ACC112 (cell line): ENCODE results near the gene ATP6V0E1.
"Not testable (repeated sequence)": the region's sequence is repeated elsewhere in the genome, so short reads cannot be mapped to it uniquely, and the experiment has no call there.

Experiments used
- H2AFZ ChIP-seq: fragments of 200-600 bp; sonication (generic); one replicate; pipeline ENCODE4 v1.6.0; 2017; ENCODE audit warnings: antibody characterized with exemption, low read length; ENCODE audit not compliant: unreplicated experiment
- H3K27ac ChIP-seq: fragments of 200-600 bp; sonication (generic); 2 replicates; pipeline ENCODE4 v1.5.1; 2014; ENCODE audit warnings: low read depth, mild to moderate bottlenecking, antibody characterized with exemption, low read length, moderate library complexity
- H3K27me3 ChIP-seq: fragments of 200-600 bp; sonication (generic); 2 replicates; pipeline ENCODE4 v1.6.1; 2014; ENCODE audit warnings: mild to moderate bottlenecking, antibody characterized with exemption, low read length, moderate library complexity, mixed read lengths; ENCODE audit not compliant: insufficient read depth
- H3K36me3 ChIP-seq: fragments of 200-600 bp; sonication (generic); 2 replicates; pipeline ENCODE4 v1.6.1; 2016; ENCODE audit warnings: mild to moderate bottlenecking, antibody characterized with exemption, low read length, moderate library complexity, mixed read lengths; ENCODE audit not compliant: insufficient read depth
- H3K4me1 ChIP-seq: fragments of 200-600 bp; sonication (generic); one replicate; pipeline ENCODE4 v1.6.1; 2016; ENCODE audit warnings: low read length, mixed read lengths; ENCODE audit not compliant: insufficient read depth, unreplicated experiment, control insufficient read depth
- H3K4me3 ChIP-seq: fragments of 200-600 bp; sonication (generic); 2 replicates; pipeline ENCODE4 v1.5.1; 2014; ENCODE audit warnings: mild to moderate bottlenecking, low read depth, low read length
- H3K79me2 ChIP-seq: fragments of 200-600 bp; sonication (generic); one replicate; pipeline ENCODE4 v1.6.0; 2016; ENCODE audit warnings: low read length; ENCODE audit not compliant: control insufficient read depth, unreplicated experiment, insufficient read depth

ATP6V0E1 gene

DNA sequence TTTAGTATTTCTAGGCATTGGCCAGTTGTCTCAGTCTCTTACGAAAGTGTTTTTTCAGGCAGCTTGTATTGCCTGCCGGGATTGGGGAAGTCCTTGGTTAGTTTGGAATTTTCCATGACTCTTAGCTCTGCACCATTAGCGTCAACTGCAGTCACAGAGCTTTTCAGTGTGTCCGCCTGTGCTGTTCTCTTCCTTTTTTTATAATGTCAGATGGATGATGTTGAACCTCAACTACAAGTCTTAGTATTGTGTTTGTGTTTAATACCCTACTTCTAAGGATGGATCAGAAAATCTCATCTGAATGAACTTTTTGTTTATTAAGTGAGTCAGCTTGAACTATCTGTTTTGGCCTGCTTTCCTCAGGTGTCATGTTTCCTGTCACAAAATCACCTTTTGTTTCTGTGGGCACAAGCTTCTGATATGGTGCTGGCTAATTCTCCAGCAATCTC lies 33.1 kb downstream of the ATP6V0E1 start:
- Histone ChIP-seq H3K36me3 (no peaks in the 10 kb centered on the region; the same call in 1 of the 2 replicates), H3K79me2 (peaks cover 53% of the 10 kb centered on the region), H3K27me3 (no peaks in the 10 kb centered on the region), H3K27ac (peak overlapping the region; percentile 65), H3K4me1 (peaks cover 25% of the 10 kb centered on the region), H2AFZ (no peak overlapping the region), H3K4me3 (no peak overlapping the region; the same call in 1 of the 2 replicates)

DNA sequence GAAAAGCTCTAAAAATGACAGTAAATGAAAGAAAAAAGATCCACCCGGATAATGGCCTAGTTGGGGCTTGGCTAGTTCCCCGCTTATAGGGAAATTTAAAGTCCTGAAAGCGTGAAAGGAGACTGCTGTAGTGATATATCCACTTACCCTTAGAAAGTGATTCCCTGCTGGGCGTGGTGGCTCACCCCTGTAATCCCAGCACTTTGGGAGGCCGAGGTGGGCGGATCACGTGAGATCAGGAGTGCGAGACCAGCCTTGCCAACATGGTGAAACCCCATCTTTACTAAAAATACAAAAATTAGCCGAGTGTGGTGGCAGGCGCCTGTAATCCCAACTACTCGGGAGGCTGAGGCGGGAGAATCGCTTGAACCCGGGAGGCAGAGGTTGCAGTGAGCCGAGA lies 33.5 kb downstream of the ATP6V0E1 start:
- H3K27me3 ChIP-seq, H2AFZ ChIP-seq, H3K36me3 ChIP-seq, H3K4me3 ChIP-seq: not testable (repeated sequence)
- Histone ChIP-seq H3K27ac (peak overlapping the region; percentile 65), H3K79me2 (peaks cover 49% of the 10 kb centered on the region), H3K4me1 (peaks cover 25% of the 10 kb centered on the region)

DNA sequence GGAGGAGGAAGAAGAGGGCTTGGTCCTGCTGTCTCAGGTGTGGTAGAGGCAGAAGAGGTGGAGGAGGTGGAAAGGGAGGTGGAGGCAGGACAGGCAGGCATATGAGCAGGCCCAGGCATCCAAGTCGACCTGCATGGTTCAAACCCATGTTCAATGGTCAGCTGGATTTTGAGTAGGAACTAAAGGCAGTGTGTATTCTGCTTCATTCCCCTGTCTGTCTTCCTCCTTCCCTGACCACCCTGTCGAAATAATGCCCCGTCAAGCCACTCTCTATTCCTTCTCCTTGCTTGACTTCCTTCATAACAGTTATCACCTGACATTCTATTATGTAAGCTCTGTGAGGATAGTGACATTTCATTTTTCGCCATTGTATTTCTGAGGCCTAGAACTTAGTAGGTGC lies 34.8 kb downstream of the ATP6V0E1 start:
- H3K4me3 ChIP-seq = no peak overlapping the region
- peaks cover 45% of the 10 kb centered on the region for H3K79me2 ChIP-seq
- H3K27me3 ChIP-seq = no peaks in the 10 kb centered on the region
- no peak overlapping the region for H3K27ac ChIP-seq
- peaks cover 28% of the 10 kb centered on the region for H3K4me1 ChIP-seq
- H2AFZ ChIP-seq = no peak overlapping the region
- H3K36me3 ChIP-seq = no peaks in the 10 kb centered on the region

DNA sequence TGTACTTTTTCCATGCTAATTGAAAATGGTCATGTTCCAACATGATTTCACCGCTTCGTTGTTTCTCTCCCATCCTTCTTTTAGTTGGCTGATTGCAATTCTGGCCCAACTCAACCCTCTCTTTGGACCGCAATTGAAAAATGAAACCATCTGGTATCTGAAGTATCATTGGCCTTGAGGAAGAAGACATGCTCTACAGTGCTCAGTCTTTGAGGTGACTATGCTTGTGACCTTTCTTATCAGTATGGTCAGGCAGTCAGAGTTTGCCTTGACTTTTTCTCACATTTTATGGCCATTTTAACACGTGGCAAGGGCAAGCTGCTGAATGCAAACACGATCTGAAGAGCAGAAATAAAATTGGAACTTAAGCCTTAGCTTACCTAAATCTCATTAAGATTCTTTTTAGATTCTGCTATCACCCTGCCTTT lies 36.6 kb downstream of the ATP6V0E1 start:
- Histone ChIP-seq H3K4me3 (peak overlapping the region; percentile 26; the same call in 1 of the 2 replicates), H3K27me3 (no peaks in the 10 kb centered on the region), H2AFZ (no peak overlapping the region), H3K79me2 (peaks cover 38% of the 10 kb centered on the region), H3K4me1 (peaks cover 28% of the 10 kb centered on the region), H3K27ac (no peak overlapping the region), H3K36me3 (no peaks in the 10 kb centered on the region)

DNA sequence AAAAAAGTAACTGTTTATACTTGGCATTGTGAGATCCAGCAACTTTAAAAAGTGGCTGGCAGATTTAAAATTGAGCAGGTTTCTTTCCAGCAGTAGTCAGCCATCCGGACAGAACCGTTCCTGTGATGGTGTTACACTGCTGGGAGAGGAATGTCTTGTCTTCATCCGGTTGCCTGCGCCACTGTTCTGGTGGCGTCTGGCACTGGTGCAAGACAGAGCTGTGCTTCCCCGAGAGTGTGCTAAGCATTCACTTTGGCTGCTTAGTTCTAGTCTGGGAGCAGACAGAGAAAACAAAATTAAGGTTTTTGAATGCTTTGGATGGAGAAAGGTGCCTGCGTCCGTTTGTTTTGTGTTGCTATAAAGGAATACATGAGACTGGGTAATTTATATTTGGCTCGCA lies 37.1 kb downstream of the ATP6V0E1 start:
- Histone ChIP-seq H3K79me2 (peaks cover 36% of the 10 kb centered on the region), H3K4me3 (no peak overlapping the region), H3K27ac (no peak overlapping the region), H3K4me1 (peaks cover 24% of the 10 kb centered on the region), H3K36me3 (no peaks in the 10 kb centered on the region), H3K27me3 (no peaks in the 10 kb centered on the region), H2AFZ (no peak overlapping the region)

DNA sequence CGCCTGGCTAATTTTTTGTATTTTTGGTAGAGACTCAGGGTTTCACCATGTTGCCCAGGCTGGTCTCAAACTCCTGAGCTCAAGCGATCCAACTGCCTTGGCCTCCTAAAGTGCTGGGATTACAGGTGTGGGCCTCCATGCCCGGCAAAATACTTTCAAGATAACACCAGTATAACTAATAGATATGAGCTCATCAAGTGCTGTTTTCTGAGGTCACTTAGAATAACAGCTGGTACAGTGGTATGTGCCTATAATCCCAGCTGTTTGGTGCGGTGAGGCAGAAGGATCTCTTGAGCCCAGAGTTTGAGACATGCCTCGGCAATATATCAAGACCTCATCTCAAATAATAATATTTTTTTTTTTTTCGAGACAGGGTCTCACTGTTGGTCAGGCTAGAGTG lies 42.1 kb downstream of the ATP6V0E1 start:
- peaks cover 23% of the 10 kb centered on the region for H3K79me2 ChIP-seq
- H3K4me1 ChIP-seq = peaks cover 19% of the 10 kb centered on the region
- H3K36me3 ChIP-seq = no peaks in the 10 kb centered on the region
- no peak overlapping the region for H3K4me3 ChIP-seq
- H2AFZ ChIP-seq = no peak overlapping the region
- no peak overlapping the region for H3K27ac ChIP-seq
- H3K27me3 ChIP-seq = no peaks in the 10 kb centered on the region

DNA sequence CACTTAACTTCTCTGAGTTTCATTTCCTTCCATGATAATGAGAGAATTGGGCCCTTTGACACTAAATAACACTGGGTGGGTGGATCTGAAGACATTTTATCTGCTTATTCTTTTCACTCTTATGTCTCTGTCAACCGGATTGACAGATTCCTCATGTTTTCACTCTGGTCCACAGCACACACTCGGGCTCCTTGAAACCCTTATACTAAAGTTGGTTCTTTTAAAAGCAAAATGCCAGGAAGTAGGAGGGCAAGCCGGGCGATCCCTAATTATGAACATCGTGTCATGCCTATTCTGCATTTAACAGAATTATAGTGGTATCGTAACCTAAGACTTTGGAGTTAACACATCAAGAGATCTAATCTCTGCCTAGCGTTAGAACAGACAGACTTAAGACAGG lies 44.3 kb downstream of the ATP6V0E1 start:
- peaks cover 23% of the 10 kb centered on the region for H3K79me2 ChIP-seq

DNA sequence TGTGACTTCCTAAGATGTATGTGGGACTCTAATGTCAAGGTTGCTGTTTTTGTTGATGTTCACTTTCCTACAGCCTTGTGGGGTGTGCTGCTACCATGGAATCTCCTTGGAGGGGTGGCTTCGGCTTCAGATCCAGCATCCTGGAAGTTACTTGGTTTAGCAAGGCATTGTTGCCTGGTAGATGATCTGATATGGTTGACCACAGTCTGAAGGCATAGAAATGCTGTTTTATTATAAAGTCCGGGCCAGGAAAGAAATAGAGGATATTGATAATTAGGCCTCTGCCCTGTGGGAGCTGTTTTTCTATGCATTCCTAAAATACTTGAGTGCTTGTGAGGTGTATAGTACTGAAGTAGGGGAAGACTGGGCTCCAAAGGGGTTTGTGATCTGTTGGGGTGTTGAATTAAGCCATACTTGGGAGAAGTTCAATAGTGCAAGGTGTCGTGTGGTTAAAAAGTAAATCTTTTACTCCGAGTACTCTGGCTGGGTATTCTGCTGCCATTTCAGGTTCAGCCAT lies 45.3 kb downstream of the ATP6V0E1 start:
- Histone ChIP-seq H3K27ac (no peak overlapping the region), H3K27me3 (no peaks in the 10 kb centered on the region), H3K4me3 (no peak overlapping the region), H3K36me3 (no peaks in the 10 kb centered on the region), H2AFZ (no peak overlapping the region), H3K79me2 (peaks cover 23% of the 10 kb centered on the region), H3K4me1 (peaks cover 16% of the 10 kb centered on the region)

More for the DNA sequence above, 44.3 kb downstream of the ATP6V0E1 start:
- H3K4me1 ChIP-seq = peaks cover 16% of the 10 kb centered on the region
- no peaks in the 10 kb centered on the region for H3K27me3 ChIP-seq
- no peaks in the 10 kb centered on the region for H3K36me3 ChIP-seq
- H2AFZ ChIP-seq = no peak overlapping the region
- no peak overlapping the region for H3K27ac ChIP-seq
- H3K4me3 ChIP-seq = no peak overlapping the region

DNA sequence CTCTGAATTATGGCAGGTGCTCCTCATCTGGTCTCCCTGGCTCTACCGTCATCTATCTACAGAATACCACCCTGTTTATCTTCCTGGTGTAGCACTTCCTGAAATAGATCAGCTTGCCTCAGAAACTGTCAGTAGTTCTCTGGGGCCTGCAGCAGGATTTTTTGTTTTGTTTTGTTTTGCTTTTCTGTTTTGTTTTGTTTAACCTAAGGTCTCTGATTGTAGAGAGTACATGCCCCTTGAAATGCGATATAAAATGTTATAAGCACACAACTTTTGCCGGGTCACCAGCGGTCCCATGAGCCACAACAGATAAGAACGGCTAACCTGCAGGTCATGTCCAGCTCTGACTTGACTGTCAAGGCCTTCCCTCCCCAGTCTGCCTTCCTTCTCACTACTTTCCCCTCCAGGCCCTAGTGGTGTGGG lies 45.9 kb downstream of the ATP6V0E1 start:
- Histone ChIP-seq H3K36me3 (no peaks in the 10 kb centered on the region), H3K4me3 (no peak overlapping the region), H3K27ac (no peak overlapping the region), H2AFZ (no peak overlapping the region), H3K27me3 (no peaks in the 10 kb centered on the region), H3K79me2 (peaks cover 20% of the 10 kb centered on the region), H3K4me1 (peaks cover 16% of the 10 kb centered on the region)

DNA sequence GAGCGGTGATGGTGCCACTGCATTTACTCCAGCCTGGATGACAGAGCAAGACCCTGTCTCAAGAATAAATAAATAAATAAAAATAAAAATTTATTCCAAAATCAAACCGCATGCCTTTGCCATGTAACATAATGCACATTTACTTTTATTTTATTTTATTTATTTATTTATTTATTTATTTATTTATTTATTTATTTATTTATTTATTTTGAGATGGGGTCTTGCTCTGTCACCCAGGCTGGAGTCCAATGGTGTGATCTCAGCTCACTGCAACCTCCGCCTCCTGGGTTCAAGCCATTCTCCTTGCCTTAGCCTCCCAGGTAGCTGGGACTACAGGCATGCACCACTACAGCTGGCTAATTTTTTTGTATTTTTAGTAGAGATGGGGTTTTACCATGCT lies 48.5 kb downstream of the ATP6V0E1 start:
- H3K79me2 ChIP-seq = peaks cover 15% of the 10 kb centered on the region
- H3K4me3 ChIP-seq, H3K27me3 ChIP-seq, H2AFZ ChIP-seq, H3K27ac ChIP-seq, H3K36me3 ChIP-seq: not testable (repeated sequence)
- H3K4me1 ChIP-seq = peaks cover 27% of the 10 kb centered on the region

DNA sequence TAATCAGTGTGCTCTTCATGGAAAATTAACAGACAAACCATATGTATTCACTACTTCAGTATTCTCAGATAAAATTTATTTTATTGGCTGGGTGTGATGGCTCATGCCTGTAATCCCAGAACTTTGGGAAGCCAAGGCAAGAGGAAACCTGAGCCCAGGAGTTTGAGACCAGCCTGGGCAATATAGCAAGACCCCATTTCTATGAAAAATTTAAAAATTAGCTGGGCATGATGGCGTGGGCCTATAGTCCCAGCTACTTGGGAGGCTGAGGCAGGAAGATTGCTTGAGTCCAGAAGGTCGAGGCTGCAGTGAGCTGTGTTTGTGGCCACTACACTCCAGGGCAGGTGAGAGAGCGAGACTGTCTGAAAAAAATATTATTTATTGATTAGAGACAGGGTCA lies 49.2 kb downstream of the ATP6V0E1 start:
- H3K4me1 ChIP-seq = peaks cover 27% of the 10 kb centered on the region
- H3K4me3 ChIP-seq = no peak overlapping the region
- peaks cover 15% of the 10 kb centered on the region for H3K79me2 ChIP-seq
- H3K27ac ChIP-seq = no peak overlapping the region
- H3K36me3 ChIP-seq = peaks cover 5% of the 10 kb centered on the region; the same call in 1 of the 2 replicates
- no peaks in the 10 kb centered on the region for H3K27me3 ChIP-seq
- H2AFZ ChIP-seq = no peak overlapping the region
